GM18517 (cell line): ENCODE results near the gene COQ10B.
A peak's percentile ranks its signal among the peaks of the same experiment; 100 is the strongest.
"Not testable (repeated sequence)": the region's sequence is repeated elsewhere in the genome, so short reads cannot be mapped to it uniquely, and the experiment has no call there.

Experiments
- ATAC-seq: cut with Tn5 transposase; IDR thresholded peaks from one replicate; pipeline ENCODE4 v1.9.1; 2021; ENCODE audit warnings: mild to moderate bottlenecking, moderate library complexity; ENCODE audit not compliant: unreplicated experiment

COQ10B gene

DNA sequence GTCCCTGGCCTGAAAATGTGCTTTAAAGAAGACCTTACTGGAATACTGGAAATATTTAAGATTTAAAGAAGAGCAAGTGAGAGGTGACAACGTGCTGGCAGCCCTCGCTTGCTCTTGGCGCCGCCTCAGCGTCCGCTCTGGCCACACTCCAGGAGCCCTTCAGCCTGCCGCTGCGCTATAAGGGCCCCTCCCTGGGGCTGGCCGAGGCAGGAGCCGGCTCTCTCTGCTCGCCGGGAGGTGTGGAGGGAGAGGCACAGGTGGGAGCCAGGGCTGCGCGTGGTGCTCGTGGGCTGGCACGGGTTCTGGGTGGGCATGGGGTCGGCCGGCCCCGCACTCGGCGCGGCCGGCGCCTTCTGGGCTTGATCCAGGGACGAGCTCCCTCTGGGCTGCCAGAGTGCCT lies 2.9 kb upstream of the COQ10B start:
- ATAC-seq: no peak

DNA sequence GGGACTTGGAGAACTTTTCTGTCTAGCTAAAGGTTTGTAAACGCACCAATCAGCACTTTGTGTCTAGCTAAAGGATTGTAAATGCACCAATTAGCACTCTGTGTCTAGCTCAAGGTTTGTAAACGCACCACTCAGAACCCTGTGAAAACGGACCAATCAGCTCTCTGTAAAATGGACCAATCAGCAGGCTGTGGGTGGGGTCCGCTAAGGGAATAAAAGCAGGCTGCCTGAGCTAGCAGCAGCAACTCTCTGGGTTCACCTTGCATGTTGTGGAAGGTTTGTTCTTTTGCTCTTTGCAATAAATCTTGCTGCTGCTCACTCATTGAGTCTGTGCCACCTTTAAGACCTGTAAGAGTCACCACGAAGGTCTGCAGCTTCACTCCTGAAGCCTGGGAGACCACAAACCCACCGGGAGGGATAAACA lies 2.4 kb upstream of the COQ10B start:
- not testable (repeated sequence) for ATAC-seq

DNA sequence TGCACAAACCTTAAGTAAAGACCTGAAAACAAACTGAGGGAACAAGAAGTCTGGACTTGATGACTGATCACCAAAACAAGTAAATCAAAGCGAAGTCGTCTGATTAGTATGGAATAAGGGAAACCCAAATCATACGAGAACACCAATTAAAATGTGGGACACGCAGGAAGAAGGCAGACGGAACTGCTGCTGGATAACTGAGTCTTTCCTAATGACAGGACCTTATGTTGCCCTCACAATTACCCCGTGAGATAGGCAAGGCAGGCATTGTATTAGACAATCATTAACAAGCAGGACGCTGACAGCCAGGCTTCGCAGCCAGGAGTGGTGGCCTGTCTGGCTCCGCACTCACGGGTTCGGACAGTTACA lies 614 bp upstream of the COQ10B start:
- ATAC-seq: no peak

DNA sequence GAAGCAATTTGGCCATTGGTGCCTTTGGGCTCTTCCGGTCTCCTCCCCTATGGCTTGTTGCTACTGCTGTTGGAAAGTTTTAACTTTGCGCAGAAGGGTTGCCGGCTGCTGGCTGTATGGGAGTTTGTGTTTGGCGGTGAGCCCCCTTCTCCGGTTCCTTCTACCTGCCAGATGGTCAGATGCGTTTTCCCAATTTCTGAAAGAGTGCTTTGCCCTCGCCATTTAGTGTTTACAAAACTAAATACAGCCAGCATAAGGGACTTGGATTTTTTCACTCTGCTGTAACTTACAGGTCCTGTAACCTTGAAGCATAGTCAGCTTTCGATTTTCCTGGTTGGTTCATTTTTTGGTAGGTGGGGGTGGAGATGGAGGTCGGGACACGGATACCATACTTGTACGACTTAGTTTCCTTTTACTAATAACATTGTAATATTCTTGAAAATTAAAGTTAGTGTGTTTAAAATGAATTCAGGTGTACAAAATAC lies 604 bp downstream of the COQ10B start:
- ATAC-seq: peak; percentile 24

DNA sequence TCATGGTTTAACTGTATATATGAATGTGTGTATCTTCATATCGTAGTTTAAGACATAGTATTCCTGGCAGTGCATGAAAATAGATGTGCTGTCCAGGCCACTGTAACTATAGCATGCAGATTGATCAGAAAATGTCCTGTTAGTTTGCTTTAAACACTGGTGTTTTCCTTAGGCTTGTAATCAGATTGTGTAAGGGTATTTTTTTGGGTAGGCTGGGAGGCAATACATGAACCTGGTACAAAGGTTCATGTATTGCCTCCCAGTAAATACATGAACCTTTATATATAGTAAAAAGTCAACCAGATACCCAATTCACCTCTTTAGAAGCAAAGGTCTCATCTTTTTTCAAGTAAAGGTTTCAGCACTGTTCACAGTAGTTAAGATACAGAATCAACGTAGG lies 1.6 kb downstream of the COQ10B start:
- ATAC-seq: no peak

DNA sequence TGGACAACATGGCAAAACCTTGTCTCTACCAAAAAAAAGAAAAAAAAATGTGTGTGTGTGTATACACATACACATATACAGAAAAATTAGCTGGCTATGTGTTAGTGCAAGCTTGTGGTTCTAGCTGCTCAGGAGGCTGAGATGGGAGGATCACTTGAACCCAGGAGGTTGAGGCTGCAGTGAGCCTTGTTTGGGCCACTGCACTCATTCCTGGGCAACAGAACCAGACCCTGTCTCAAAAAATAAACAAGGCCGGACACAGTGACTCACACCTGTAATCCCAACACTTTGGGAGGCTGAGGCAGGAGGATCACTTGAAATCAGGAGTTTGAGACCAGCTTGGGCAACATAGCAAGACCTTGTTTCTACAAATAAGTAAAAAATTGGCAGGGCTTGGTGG lies 2.1 kb downstream of the COQ10B start:
- ATAC-seq: no peak

DNA sequence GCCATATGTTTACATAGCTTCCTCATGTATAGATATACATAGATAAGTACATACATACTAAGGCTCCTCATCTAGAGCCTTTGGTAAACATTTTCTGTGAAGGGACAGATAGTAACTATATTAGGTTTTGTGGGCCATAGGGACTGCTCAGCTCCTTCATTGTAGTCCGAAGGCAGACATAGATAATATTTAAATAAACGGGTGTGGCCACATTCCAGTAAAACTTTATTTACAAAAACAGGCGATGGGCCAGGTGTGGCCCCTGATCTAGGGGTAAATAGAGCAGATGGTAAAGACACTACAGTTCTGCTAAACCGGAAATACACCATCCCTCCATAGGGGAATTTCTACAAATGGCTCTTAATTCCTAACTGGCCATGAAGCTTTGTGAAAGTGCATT lies 7.3 kb downstream of the COQ10B start:
- no peak for ATAC-seq

DNA sequence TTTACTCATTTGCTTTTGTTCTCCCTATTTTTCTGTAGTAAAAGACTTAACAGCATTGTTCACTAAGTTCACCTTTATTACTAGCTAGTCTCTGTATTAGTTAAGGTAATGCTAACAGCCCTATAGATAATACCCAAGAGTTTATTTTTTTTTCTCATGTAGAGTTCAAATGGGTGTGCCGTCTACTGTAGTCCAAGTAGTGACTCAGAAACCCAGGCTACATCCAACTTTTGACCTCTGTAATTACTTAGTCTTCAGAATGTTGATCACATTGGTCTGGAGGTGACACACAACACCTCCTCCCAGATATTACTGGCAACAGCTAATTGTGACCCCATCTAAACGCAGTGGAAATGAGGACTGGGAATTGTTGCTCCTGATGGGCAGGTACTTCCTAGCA lies 7.7 kb downstream of the COQ10B start:
- ATAC-seq: no peak

DNA sequence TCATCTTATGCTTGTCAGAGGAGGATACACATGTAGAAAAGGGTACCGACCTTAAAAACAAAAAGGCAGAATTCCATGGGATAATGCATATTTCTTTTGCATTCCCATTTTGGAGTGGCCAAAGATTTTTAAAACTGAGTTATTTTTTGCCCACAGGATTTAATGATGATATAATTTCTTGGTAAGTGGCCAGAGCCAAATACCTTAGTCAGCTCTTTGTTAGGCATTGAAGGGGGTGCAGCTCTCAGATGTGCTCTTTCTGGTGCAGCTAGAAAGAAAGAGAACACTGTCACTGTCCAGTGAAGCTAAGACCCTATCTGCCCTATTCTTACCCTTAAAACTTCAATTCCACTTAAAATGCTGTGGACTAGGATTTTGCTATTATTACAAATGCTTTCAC lies 10.8 kb downstream of the COQ10B start:
- no peak for ATAC-seq

DNA sequence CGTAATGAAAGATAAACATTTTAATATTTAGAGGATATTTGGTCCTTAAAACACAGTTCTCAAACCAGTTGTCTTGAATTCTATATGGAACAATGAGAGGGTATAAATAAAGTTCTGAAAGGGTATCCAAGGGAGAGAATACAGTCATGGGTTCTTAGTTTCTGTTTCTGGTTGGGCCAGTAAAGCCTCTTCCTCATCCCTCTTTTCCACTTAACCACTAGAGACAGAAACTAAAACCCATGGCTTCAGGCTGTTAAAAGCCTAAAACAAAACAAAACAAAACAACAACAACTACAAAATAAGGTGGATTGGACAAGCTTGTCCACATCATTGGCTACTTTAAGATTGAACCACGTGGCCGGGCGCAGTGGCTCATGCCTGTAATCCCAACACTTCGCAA lies 18.8 kb downstream of the COQ10B start:
- no peak for ATAC-seq

DNA sequence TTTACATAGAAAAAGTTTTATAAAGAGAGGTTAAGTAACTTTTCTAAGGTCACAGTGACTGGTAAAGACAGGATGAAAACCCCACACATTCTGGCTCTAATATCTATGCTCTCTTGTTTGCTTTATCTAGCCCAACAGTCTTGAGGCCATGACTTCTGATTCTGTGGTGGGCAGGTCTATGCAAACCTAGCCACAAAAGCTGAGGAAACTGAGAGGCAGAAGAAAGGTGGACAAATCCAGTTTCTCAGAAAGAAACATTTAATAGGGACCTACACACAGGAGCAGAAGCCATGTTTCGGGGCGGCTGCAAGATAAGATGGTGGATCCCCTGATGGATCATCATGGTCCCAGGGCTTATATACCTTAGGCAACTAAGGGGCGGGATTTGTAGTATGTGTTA lies 24.4 kb downstream of the COQ10B start:
- no peak for ATAC-seq

DNA sequence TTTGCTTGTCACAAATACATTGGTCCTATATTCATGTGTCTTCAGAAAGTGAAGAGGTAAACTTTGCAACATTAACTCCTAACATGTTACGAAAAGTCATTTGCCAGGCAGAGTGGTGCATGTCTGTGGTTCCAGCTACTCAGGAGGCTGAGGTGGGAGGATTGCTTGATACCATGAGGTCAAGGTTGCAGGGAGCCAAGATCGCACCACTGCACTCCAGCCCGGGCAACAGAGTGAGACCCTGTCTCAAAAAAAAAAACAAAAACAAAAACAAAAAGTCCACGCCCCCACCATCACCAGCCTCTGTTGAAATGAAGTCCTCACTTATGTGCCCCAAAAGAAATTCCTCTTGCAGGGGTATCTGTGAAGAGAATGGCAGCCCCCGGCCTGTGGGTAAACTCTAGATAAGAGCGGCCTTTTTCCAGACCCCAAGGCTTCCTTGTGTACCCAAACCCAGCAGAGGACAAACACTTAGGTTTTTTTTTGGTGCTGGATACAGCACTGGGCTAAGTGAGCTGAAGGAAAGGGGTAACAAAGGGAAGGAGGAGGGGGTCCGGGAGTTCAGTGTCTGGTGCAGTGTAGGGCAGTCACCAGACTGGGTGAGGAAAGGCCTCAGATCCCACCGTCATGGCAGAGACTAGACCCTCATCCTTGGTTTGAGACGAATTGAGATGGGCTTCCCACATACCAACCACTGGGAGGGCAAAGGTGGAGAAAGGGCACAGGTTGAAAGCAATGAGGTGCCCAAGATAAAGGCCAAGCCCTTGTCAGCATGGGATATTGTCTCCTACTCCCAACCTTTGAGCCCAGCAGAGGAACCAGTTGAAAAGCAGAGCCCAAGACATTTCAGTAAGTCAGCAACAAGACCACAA lies 27.0 kb downstream of the COQ10B start:
- ATAC-seq: no peak

DNA sequence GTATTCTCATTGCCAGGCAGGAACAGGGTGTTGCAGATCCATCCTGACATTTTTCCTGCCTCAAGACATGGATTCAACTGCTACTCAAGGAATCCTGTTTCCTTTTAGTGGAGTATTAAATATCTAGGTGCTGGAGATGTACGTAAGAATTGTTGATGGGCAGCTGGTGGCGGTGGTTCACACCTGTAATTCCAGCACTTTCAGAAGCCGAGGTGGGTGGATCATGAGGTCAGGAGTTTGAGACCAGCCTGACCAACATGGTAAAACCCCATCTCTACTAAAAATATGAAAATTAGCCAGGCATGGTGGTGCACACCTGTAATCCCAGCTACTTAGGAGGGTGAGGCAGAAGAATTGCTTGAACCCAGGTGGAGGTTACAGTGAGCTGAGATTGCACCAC lies 30.9 kb downstream of the COQ10B start:
- not testable (repeated sequence) for ATAC-seq

DNA sequence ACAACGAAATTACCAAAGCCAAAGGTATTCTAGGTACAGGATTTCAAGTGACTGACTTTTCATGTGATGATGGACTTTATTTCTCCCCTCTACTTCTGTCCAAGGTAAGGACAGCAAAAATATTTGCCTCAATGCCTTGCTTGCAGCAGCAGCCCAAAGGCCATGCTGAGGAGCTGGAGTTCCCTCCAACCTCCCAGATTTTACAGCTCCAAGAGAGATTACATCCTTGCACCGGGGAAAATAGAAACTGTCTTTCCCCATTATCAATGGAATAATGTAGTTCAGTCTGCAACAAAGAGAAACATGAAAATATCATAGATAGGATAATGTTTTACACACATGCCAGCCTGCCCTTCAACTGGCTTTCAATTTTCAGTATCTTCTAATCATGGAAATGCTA lies 32.8 kb downstream of the COQ10B start:
- ATAC-seq: no peak

DNA sequence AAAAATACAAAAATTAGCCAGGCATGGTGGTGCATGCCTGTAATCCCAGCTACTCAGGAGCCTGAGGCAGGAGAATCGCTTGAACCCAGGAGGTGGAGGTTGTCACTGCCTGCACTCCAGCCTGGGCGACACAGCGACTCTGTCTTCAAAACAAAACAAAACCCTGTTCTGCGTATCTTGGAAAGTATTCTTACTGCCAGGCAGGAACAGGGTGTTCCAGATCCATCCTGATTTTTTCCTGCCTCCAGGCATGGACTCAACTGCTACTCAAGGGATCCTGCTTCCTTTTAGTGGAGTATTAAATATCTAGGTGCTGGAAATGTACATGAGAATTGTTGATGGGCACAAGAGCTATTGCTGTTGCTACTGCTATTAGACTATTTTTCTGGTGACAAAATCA lies 34.0 kb downstream of the COQ10B start:
- ATAC-seq: no peak

DNA sequence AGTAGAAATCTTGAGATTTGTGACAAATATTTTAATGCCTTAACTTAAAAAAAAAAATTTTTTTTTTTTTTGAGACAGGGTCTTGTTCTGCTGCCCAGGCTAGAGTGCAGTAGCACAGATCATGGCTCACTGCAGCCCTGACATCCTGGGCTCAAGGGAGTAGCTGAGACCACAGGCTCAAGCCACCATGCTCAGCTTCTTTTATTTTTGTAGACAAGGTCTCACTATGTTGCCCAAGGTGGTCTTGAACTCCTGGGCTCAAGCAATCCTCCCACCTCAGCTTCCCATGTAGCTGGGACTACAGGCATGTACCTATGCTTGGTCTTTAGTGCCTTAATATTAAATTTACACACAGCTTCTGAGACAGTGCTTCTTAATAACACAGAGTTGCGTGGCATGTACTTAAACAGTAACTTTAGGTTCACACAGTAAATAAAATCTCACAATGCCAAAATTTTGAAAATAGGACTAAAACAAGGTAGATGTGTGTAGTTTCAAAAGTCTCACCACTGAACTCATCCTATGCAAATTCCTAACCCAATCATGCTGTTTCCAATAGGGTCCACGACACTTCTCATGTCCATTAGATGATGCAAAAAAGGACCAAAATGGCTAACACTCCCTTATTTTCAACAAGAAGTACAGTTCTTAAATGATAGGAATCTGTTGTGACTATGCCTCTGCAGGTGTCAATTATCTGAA lies 42.2 kb downstream of the COQ10B start:
- ATAC-seq: no peak

DNA sequence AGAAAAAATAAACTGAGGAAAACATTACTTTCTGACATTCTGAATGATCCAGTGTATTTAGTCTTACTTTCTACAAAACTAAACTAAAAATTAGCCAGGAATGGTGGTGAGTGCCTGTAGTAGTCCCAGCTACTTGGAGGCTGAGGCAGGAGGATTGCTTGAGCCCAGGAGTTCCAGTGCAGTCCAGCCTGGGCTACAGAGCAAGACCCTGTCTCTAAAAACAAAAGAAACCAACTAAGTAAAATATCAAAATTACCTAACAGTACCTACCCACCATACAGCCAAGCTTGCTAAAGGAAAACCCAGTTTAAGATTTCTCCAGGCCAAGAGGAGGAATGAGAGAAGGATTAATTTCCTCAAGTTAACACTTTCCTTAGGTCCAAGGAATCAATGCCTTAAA lies 43.3 kb downstream of the COQ10B start:
- ATAC-seq: no peak

DNA sequence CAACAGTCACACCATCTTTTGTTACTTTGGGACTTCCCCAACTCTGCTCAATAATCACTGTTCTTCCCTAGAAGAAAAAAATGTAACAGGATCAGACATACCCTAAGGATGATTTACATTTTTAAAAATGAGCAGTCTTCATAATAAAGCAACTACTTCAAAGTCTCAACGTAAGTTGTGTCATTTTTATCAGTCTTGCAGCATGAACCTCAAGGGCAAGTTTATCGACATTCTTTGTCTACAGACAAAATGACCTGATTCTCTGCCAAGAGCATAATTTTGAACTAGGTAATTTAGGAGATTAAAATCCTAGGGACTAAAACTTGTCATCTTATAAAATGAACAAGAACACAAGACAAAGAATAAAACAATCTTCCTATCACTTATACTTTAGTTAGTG lies 44.0 kb downstream of the COQ10B start:
- ATAC-seq: no peak

DNA sequence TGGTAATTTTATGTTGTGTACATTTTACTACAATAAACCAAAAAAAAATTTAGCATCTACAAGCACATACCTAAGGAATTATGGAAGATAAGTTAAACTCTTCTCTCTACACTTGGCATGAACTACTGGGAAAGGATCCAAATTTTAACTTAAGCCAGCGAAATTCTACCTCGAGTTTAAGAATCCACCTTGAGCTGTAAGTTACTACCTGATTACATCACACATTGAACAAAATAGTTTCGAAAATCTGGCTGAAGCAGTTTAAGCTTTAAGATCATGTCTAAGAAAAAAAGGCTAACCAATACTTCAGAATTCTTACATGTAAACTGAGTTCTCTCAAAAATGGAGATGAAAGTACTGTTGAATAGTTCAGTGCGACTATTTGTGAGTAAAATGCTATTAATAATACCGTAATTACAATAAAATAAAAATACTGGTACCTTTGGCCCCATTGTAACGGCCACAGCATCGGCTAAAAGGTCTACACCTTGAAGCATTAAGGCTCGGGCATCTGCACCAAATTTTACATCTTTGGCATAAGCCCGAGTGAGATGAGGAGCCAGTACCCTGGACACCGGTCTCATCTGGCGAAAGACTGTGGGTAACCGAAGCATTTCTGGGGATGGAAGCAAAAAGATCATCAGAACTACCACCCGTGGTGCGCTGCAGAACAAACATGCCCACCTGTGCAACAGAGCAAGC lies 45.0 kb downstream of the COQ10B start:
- no peak for ATAC-seq

DNA sequence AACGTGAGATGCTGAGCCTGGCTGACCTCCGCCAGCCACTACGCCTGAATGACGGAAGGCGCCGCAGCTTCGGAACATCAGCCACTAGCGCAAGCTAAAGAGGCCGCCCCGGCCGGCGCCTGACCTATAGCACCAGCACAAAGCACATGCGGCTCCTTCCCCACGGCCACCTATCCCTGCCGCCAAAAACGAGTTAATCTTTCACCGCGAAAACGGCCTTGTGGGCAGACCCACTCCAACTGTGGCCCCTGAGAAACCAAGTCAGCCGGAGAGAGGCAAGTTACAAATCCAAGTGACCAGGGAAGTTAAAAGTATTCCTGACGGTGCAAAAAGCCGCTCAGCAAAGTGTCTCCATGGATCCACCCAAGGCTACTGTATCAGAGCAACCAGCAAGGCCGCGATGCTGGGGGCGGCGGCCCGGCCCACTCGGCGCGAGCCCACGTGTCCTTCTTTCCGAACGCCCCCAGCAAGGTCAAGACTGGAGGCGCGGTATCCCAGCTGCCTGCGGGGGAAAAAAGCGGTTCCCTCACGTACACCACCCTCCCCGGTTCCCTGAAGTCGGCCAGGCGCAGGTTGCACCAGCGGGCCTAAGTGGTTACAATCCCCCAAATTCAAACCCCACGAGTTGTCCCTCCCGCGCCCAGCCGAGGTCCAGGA lies 45.7 kb downstream of the COQ10B start:
- ATAC-seq: peak; percentile 2
